Mesendoderm (in vitro differentiated cells): Measurements from ENCODE around the gene ZNF275.
"Not testable (repeated sequence)": the region's sequence is repeated elsewhere in the genome, so short reads cannot be mapped to it uniquely, and the experiment has no call there.

Experiments used
- DNase-seq: peaks from one replicate; pipeline ENCODE4 v3.0.0; 2013
- H2AK5ac ChIP-seq: 2 replicates; pipeline ENCODE4 v1.6.1; 2013; ENCODE audit warnings: low read length, inconsistent platforms
- H2BK120ac ChIP-seq: 2 replicates; pipeline ENCODE4 v1.6.1; 2013; ENCODE audit warnings: low read depth, mild to moderate bottlenecking, low read length, moderate library complexity, mixed read lengths
- H2BK15ac ChIP-seq: replicated peaks from 2 replicates; pipeline ENCODE4 v1.6.1; 2013; ENCODE audit warnings: low read depth, mild to moderate bottlenecking, moderate library complexity
- H2BK5ac ChIP-seq: 2 replicates; pipeline ENCODE4 v1.6.1; 2013; ENCODE audit warnings: low read length, inconsistent platforms
- H3K18ac ChIP-seq: 2 replicates; pipeline ENCODE4 v1.6.1; 2013; ENCODE audit warnings: mild to moderate bottlenecking, low read length, mixed read lengths
- H3K23ac ChIP-seq: one replicate; pipeline ENCODE4 v1.6.1; 2013; ENCODE audit warnings: low read length
- H3K27ac ChIP-seq: 2 replicates; pipeline ENCODE4 v1.5.1; 2013; ENCODE audit warnings: low read depth, mild to moderate bottlenecking, inconsistent platforms, low read length, moderate library complexity
- H3K27me3 ChIP-seq: 2 replicates; pipeline ENCODE4 v1.6.1; 2013; ENCODE audit warnings: low read length, control low read depth, mild to moderate bottlenecking, inconsistent platforms; ENCODE audit not compliant: insufficient read depth, poor library complexity
- H3K36me3 ChIP-seq: 2 replicates; pipeline ENCODE4 v1.6.1; 2013; ENCODE audit warnings: low read length, inconsistent platforms; ENCODE audit not compliant: control insufficient read depth, insufficient read depth
- H3K4ac ChIP-seq: one replicate; pipeline ENCODE4 v1.6.1; 2013; ENCODE audit warnings: low read depth, mild to moderate bottlenecking, low read length, moderate library complexity
- H3K4me1 ChIP-seq: 2 replicates; pipeline ENCODE4 v1.6.1; 2013; ENCODE audit warnings: low read depth, low read length, inconsistent platforms; ENCODE audit not compliant: control insufficient read depth
- H3K4me2 ChIP-seq: 2 replicates; pipeline ENCODE4 v1.6.1; 2013; ENCODE audit warnings: low read length
- H3K4me3 ChIP-seq: 2 replicates; pipeline ENCODE4 v1.5.1; 2013; ENCODE audit warnings: mild to moderate bottlenecking, low read length
- H3K56ac ChIP-seq: one replicate; pipeline ENCODE4 v1.6.1; 2013; ENCODE audit warnings: low read length
- H3K79me1 ChIP-seq: 2 replicates; pipeline ENCODE4 v1.6.1; 2013; ENCODE audit warnings: low read length, inconsistent platforms
- H3K79me2 ChIP-seq: 2 replicates; pipeline ENCODE4 v1.6.1; 2013; ENCODE audit warnings: mild to moderate bottlenecking, low read length; ENCODE audit not compliant: control insufficient read depth, insufficient read depth
- H3K9ac ChIP-seq: 2 replicates; pipeline ENCODE4 v1.6.1; 2013; ENCODE audit warnings: low read length, inconsistent platforms
- H4K5ac ChIP-seq: one replicate; pipeline ENCODE4 v1.6.1; 2013; ENCODE audit warnings: low read length
- H4K8ac ChIP-seq: one replicate; pipeline ENCODE4 v1.6.1; 2013; ENCODE audit warnings: low read depth, mild to moderate bottlenecking, control low read depth, low read length, moderate library complexity
- WGBS: extraction: QIAGEN DNeasy Blood & Tissue Kit; methylation state at CpG from one replicate; pipeline ENCODE4 v1.1.7; 2013; ENCODE audit warnings: low lambda C conversion rate, missing lambda C conversion rate; ENCODE audit not compliant: insufficient coverage; ENCODE audit errors: extremely low coverage; 5-methylcytosine and 5-hydroxymethylcytosine counted together

Gene ZNF275

GRCh38 chrX:153380691-153381090 lies 46.7 kb downstream of the ZNF275 start:
- H2AK5ac ChIP-seq, result no peak overlapping the region
- no CpG with 5 or more reads among the region's 9 CpGs for WGBS
- H3K27me3 ChIP-seq, result no peaks in the 10 kb centered on the region
- H2BK15ac ChIP-seq, result no peak overlapping the region
- no peak overlapping the region for H2BK120ac ChIP-seq
- no peak for DNase-seq
- H4K8ac ChIP-seq, result no peak overlapping the region
- H3K27ac ChIP-seq, result no peak overlapping the region
- no peak overlapping the region for H3K4me3 ChIP-seq
- H3K9ac ChIP-seq, result no peak overlapping the region
- H3K4ac ChIP-seq, result no peak overlapping the region
- no peak overlapping the region for H2BK5ac ChIP-seq
- H3K79me2 ChIP-seq, result no peaks in the 10 kb centered on the region
- H3K23ac ChIP-seq, result no peak overlapping the region
- no peak overlapping the region for H4K5ac ChIP-seq
- H3K79me1 ChIP-seq, result no peaks in the 10 kb centered on the region
- H3K4me1 ChIP-seq, result no peaks in the 10 kb centered on the region
- no peak overlapping the region for H3K56ac ChIP-seq
- no peak overlapping the region for H3K18ac ChIP-seq
- no peaks in the 10 kb centered on the region for H3K36me3 ChIP-seq
- H3K4me2 ChIP-seq, result no peak overlapping the region

GRCh38 chrX:153381684-153382532 lies 48.0 kb downstream of the ZNF275 start:
- H3K27ac ChIP-seq, result no peak overlapping the region
- no peak overlapping the region for H3K4me2 ChIP-seq
- no peak overlapping the region for H4K8ac ChIP-seq
- no peak overlapping the region for H2BK120ac ChIP-seq
- peak; percentile 63 for DNase-seq
- no peak overlapping the region for H3K56ac ChIP-seq
- no peaks in the 10 kb centered on the region for H3K27me3 ChIP-seq
- H2BK15ac ChIP-seq, result no peak overlapping the region
- H2BK5ac ChIP-seq, result no peak overlapping the region
- no CpG with 5 or more reads among the region's 12 CpGs for WGBS
- no peak overlapping the region for H4K5ac ChIP-seq
- H3K79me1 ChIP-seq, result no peaks in the 10 kb centered on the region
- H2AK5ac ChIP-seq, result no peak overlapping the region
- no peak overlapping the region for H3K4ac ChIP-seq
- no peak overlapping the region for H3K23ac ChIP-seq
- H3K18ac ChIP-seq, result no peak overlapping the region
- H3K79me2 ChIP-seq, result no peaks in the 10 kb centered on the region
- no peaks in the 10 kb centered on the region for H3K4me1 ChIP-seq
- H3K9ac ChIP-seq, result no peak overlapping the region
- no peaks in the 10 kb centered on the region for H3K36me3 ChIP-seq
- no peak overlapping the region for H3K4me3 ChIP-seq

- DNase-seq, result no peak
- Histone ChIP-seq H3K4me2 (no peak overlapping the region), H2BK120ac (no peak overlapping the region), H4K5ac (no peak overlapping the region), H4K8ac (no peak overlapping the region), H2BK5ac (no peak overlapping the region), H2BK15ac (no peak overlapping the region), H3K36me3 (no peaks in the 10 kb centered on the region), H2AK5ac (no peak overlapping the region), H3K79me2 (no peaks in the 10 kb centered on the region), H3K4me3 (no peak overlapping the region), H3K27me3 (no peaks in the 10 kb centered on the region), H3K4me1 (no peaks in the 10 kb centered on the region), H3K18ac (no peak overlapping the region), H3K9ac (no peak overlapping the region), H3K56ac (no peak overlapping the region), H3K27ac (no peak overlapping the region), H3K79me1 (no peaks in the 10 kb centered on the region), H3K4ac (no peak overlapping the region), H3K23ac (no peak overlapping the region)
- no CpG with 5 or more reads among the region's 3 CpGs for WGBS
Observed at GRCh38 chrX:153382563-153383482, 48.9 kb downstream of the ZNF275 start.

GRCh38 chrX:153384390-153384789 lies 50.4 kb downstream of the ZNF275 start:
- Histone ChIP-seq H3K4me2 (no peak overlapping the region), H2BK15ac (no peak overlapping the region), H2BK5ac (no peak overlapping the region), H3K18ac (no peak overlapping the region), H3K79me2 (no peaks in the 10 kb centered on the region), H3K4me1 (no peaks in the 10 kb centered on the region), H3K9ac (no peak overlapping the region), H3K27me3 (no peaks in the 10 kb centered on the region), H3K23ac (no peak overlapping the region), H3K36me3 (no peaks in the 10 kb centered on the region), H4K5ac (no peak overlapping the region), H4K8ac (no peak overlapping the region), H3K4ac (no peak overlapping the region), H3K4me3 (no peak overlapping the region), H3K56ac (no peak overlapping the region), H2AK5ac (no peak overlapping the region), H3K79me1 (no peaks in the 10 kb centered on the region), H3K27ac (no peak overlapping the region), H2BK120ac (no peak overlapping the region)
- no peak for DNase-seq
- WGBS, result no CpG with 5 or more reads among the region's 6 CpGs

- H3K4me3 ChIP-seq, H3K56ac ChIP-seq, H3K27ac ChIP-seq, H2BK15ac ChIP-seq, H4K8ac ChIP-seq, H3K4me2 ChIP-seq, H2BK5ac ChIP-seq, H3K4ac ChIP-seq, DNase-seq, H3K23ac ChIP-seq, H4K5ac ChIP-seq, H2BK120ac ChIP-seq, H3K36me3 ChIP-seq, H3K18ac ChIP-seq, H2AK5ac ChIP-seq, H3K9ac ChIP-seq, H3K79me2 ChIP-seq, H3K4me1 ChIP-seq, H3K79me1 ChIP-seq, H3K27me3 ChIP-seq: not testable (repeated sequence)
- WGBS, result no CpG with 5 or more reads among the region's 2 CpGs
Observed at GRCh38 chrX:153384973-153385372, 51.0 kb downstream of the ZNF275 start.
